ENCODE results near the gene IQGAP2. TPM values are rescaled to one million over a fixed set of nuclear protein-coding genes. Genes with fewer than 3 reads are reported as not detected.
A peak's percentile ranks its signal among the peaks of the same experiment; 100 is the strongest.

Gene IQGAP2
- total and polyA plus RNA-seq, 9 of the 15 experiments (the other 6 are each of a cell fraction or from before 2014, with no cell fraction given) = 8.7 to 23.2 (median 17.4) TPM

DNA sequence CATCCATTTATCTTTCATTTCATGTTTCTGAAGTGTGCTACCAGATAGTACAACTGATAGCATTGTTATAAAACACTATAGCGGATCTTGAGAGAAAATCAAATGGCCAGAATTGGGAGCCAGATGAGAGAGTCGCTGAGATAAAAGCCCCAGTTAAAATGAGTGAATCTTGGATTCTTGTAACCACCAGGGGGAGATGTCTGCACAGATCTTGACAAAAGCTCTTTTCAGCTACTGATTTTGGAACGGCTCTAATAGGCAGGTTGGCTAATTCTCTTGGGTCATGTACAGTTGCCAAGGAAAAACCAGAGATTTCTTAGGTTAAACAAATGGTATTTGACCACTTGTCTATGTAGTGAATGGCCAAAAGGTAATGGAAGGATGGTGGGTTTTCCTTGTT, 198.4 kb downstream of the IQGAP2 start (continued):
- TF ChIP-seq, protein P1, sequence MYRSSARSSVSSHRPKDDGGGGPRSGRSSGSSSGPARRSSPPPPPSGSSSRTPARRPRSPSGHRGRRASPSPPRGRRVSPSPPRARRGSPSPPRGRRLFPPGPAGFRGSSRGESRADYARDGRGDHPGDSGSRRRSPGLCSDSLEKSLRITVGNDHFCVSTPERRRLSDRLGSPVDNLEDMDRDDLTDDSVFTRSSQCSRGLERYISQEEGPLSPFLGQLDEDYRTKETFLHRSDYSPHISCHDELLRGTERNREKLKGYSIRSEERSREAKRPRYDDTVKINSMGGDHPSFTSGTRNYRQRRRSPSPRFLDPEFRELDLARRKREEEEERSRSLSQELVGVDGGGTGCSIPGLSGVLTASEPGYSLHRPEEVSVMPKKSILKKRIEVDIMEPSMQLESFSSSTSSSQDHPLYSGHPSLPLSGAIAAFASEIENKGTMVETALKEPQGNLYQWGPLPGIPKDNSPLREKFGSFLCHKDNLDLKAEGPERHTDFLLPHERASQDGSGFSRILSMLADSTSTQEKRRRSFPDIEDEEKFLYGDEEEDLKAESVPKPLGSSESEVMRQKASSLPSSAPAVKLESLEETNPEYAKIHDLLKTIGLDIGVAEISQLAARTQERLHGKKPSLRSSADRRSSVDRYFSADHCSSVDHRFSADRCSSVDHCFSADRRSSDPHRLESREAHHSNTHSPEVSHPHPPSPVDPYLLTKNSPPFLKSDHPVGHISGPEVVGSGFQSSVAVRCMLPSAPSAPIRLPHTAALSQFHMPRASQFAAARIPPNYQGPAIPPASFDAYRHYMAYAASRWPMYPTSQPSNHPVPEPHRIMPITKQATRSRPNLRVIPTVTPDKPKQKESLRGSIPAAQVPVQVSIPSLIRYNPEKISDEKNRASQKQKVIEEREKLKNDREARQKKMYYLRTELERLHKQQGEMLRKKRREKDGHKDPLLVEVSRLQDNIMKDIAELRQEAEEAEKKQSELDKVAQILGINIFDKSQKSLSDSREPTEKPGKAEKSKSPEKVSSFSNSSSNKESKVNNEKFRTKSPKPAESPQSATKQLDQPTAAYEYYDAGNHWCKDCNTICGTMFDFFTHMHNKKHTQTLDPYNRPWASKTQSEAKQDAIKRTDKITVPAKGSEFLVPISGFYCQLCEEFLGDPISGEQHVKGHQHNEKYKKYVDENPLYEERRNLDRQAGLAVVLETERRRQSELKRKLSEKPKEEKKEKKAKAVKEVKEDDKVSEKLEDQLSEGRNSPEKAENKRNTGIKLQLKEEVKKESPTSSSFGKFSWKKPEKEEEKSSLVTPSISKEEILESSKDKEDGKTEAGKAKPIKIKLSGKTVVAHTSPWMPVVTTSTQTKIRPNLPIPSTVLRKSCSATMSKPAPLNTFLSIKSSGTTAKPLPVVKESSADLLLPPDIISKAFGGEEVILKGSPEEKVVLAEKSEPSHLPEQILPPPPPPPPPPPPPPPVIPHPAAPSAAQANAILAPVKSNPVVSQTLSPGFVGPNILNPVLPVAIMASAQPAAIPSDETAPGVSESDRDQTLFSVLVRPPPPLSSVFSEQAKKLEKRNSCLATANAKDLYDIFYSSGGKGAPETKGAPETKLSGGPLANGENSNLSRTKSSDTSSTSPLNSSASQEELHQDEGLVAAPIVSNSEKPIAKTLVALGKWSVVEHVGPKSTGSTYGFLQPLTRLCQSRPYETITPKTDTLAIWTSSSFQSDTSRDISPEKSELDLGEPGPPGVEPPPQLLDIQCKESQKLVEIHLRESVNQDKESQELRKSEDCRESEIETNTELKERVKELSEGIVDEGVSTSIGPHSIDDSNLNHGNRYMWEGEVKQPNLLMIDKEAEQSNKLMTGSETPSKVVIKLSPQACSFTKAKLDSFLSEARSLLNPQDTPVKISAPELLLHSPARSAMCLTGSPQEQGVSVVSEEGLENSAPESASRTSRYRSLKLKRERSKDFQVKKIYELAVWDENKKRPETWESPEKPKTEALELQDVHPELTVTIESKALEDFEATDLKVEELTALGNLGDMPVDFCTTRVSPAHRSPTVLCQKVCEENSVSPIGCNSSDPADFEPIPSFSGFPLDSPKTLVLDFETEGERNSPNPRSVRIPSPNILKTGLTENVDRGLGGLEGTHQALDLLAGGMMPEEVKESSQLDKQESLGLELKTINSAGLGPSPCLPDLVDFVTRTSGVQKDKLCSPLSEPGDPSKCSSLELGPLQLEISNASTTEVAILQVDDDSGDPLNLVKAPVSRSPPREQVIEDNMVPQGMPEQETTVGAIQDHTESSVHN (IDR thresholded peaks at IDR 0.05; ENCODE audit: borderline replicate concordance in 1 of 2, low read depth in 1 of 2) = no peak
- TF ChIP-seq, protein P2, sequence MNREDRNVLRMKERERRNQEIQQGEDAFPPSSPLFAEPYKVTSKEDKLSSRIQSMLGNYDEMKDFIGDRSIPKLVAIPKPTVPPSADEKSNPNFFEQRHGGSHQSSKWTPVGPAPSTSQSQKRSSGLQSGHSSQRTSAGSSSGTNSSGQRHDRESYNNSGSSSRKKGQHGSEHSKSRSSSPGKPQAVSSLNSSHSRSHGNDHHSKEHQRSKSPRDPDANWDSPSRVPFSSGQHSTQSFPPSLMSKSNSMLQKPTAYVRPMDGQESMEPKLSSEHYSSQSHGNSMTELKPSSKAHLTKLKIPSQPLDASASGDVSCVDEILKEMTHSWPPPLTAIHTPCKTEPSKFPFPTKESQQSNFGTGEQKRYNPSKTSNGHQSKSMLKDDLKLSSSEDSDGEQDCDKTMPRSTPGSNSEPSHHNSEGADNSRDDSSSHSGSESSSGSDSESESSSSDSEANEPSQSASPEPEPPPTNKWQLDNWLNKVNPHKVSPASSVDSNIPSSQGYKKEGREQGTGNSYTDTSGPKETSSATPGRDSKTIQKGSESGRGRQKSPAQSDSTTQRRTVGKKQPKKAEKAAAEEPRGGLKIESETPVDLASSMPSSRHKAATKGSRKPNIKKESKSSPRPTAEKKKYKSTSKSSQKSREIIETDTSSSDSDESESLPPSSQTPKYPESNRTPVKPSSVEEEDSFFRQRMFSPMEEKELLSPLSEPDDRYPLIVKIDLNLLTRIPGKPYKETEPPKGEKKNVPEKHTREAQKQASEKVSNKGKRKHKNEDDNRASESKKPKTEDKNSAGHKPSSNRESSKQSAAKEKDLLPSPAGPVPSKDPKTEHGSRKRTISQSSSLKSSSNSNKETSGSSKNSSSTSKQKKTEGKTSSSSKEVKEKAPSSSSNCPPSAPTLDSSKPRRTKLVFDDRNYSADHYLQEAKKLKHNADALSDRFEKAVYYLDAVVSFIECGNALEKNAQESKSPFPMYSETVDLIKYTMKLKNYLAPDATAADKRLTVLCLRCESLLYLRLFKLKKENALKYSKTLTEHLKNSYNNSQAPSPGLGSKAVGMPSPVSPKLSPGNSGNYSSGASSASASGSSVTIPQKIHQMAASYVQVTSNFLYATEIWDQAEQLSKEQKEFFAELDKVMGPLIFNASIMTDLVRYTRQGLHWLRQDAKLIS (CRISPR knock-in tag; IDR thresholded peaks at IDR 0.05) = no peak
- TF ChIP-seq FOSL1 (tag; conservative IDR thresholded peaks at IDR 0.05) (no peak), CBFA2T3 (IDR thresholded peaks at IDR 0.05) (no peak), HDAC6 (IDR thresholded peaks at IDR 0.05; ENCODE audit: low read depth, low read length) (no peak), FOXK1 (CRISPR knock-in tag; IDR thresholded peaks at IDR 0.05; ENCODE audit: borderline replicate concordance) (no peak), NR2C2 (CRISPR knock-in tag; IDR thresholded peaks at IDR 0.05) (no peak), NR2C2 (tag; IDR thresholded peaks at IDR 0.05) (no peak), SNIP1 (IDR thresholded peaks at IDR 0.05; ENCODE audit: low read depth) (no peak), ARID2 (IDR thresholded peaks at IDR 0.05) (peak; percentile 68; the same call in 1 of the 2 replicates), MTF1 (CRISPR knock-in tag; IDR thresholded peaks at IDR 0.05; ENCODE audit: borderline replicate concordance) (no peak), ZNF3 (CRISPR knock-in tag; IDR thresholded peaks at IDR 0.05) (no peak), GATAD2A (IDR thresholded peaks at IDR 0.05) (no peak), TAF15 (IDR thresholded peaks at IDR 0.05; ENCODE audit: low read depth, low read length) (no peak), THRAP3 (IDR thresholded peaks at IDR 0.05; ENCODE audit: borderline replicate concordance) (no peak), BCL6 (CRISPR knock-in tag; IDR thresholded peaks at IDR 0.05) (no peak)
- TF ChIP-seq, protein P3, sequence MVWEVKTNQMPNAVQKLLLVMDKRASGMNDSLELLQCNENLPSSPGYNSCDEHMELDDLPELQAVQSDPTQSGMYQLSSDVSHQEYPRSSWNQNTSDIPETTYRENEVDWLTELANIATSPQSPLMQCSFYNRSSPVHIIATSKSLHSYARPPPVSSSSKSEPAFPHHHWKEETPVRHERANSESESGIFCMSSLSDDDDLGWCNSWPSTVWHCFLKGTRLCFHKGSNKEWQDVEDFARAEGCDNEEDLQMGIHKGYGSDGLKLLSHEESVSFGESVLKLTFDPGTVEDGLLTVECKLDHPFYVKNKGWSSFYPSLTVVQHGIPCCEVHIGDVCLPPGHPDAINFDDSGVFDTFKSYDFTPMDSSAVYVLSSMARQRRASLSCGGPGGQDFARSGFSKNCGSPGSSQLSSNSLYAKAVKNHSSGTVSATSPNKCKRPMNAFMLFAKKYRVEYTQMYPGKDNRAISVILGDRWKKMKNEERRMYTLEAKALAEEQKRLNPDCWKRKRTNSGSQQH (CRISPR knock-in tag; IDR thresholded peaks at IDR 0.05) = no peak
